ENCODE data around the gene SLC39A10.
A peak's percentile ranks its signal among the peaks of the same experiment; 100 is the strongest.

SLC39A10 gene

DNA sequence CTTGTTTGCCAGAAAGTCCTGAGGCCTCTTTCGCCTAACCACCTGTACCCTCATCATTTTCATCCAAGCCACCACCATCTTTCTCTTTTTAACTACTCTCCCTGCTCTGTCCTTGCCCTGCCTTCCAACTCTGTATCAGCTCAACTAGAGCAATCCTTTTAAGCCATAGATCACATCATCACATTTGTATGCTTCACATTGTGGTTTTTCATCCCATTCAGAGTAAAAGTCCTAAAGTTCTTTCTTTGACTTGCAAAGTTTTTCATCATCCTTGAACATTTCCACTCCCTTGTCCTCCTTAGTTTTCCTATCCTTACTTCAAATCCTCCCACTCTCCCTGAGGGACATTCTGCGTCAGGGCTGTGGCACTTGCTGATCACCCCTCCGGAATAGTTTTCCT, 73.9 kb downstream of the SLC39A10 start:
- DNase-seq: peak; percentile 12

DNA sequence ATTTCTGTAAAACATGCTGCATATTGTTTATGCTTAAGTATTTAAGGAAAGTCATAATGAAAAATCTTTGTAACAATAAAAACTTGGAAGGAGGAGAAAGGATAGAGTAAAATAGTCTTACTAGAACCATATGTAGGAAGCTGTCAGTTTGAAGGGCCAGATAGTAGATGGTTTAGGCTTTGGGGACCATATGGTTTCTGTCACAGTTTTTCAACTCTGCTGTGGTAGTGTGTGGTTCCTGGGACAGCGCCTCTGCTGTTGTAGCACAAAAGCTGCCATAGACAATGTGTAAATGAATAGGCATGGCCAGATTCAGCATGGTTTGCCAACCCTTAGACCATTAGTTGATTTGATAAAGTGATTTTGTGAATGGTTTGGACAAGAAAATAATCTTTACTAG, 75.5 kb downstream of the SLC39A10 start:
- no peak for DNase-seq

DNA sequence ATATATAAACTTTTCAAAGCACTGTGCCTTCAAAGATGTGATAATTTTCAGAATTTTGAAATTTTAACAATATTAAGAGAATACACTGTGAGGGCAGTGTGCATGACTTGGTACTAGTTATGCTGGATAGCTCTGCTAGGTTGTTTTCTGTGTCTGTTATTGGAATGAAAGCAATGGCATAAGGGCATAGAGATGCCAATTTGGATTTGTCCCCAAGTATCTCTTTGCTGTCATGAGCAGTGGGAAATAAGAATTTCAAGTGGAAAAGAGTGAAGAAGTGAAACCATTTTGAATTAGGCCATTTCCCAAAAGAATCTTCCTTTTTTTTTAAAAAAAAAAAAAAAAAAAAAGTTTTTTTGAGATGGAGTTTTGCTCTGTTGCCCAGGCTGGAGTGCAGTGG, 76.8 kb downstream of the SLC39A10 start:
- DNase-seq: no peak

DNA sequence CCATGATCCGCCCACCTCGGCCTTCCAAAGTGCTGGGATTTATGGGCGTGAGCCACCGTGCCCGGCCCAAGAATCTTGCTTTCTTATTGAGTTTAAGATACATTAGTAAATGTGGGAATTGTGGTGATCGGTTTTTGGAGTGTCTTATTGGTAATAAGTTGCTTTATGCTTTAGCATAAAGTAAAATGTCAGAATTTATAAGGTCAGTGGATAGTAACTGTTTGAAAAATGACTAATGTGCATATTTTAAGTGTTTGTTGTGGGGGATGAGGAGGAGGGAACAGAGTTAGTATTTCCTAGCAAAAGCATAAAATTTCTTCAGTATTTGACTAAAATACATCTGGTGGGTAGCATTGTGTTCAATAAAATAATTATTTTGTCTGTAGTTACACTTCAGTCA, 77.4 kb downstream of the SLC39A10 start:
- peak; percentile 47 for DNase-seq

DNA sequence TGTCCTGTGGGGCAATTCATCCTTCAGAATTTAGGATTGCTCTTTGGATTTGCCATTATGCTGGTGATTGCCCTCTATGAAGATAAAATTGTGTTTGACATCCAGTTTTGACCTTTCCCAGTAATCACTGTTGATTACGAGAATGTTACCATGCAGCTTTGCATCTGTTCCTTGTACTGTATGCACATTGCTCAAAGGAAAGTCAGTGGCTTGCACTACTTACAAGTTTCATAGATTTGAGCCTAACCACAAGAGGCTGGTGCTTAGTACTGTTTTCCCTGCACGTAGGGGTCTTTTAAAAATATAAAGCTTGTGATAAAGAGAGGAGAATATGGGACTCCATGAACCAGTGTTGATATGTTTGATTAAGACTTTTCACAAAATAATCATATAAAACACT, 77.9 kb downstream of the SLC39A10 start:
- DNase-seq: no peak

DNA sequence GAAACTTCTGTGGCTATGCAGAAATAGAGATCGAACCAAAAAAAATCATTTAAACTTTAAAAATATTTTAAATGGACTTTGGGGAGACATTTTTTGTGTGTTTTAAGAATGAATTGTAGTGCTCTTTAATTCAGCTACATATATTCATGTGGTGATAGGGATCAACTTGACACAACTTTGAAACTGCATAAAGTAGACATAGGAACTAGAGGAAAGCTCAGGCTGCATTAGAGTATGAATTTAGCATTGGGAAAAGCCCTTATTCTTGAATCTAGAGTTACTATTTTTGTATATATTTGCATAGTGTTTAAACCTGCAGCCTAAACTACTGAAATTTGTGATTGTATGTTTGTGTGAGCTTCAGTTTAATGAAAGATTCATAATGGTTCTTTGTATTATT, 78.3 kb downstream of the SLC39A10 start:
- DNase-seq: no peak

DNA sequence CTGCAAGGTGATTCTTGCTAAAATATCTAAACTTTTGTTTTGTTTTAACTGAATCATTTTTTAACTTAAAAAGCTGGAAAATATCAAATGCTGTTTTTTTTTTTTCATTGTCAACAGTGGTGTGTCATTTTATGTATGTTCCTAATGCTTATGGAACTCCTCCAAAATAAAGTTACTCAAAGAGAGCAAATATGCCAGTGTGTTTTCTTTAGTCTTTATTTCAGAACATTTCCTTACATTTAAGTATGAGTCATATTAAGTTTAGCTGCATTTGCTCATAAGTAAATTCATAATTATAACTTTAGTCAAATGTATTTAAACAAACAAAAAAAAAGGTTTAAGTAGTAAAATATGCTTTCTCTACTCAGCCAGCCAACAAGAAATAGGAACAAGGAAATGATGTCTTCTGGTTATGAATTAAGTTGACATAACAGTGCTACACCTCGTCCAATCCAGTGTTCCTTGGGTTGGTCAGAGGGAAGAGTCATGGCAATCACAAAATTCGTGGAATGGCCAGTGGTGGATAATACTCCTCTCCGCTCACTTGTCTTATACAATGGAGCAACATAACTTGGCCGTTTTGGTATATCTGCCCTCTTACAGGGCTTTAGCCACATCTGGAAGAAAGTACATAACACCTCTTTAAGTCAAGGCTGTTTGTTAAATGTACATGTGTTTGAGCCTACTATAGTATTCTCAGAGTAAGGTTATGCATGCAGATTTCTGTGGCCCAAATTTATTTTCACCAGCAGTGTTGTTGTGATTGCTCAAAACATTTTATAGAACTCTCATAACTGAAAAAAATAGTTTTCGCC, 80.7 kb downstream of the SLC39A10 start:
- peak; percentile 91 for DNase-seq

DNA sequence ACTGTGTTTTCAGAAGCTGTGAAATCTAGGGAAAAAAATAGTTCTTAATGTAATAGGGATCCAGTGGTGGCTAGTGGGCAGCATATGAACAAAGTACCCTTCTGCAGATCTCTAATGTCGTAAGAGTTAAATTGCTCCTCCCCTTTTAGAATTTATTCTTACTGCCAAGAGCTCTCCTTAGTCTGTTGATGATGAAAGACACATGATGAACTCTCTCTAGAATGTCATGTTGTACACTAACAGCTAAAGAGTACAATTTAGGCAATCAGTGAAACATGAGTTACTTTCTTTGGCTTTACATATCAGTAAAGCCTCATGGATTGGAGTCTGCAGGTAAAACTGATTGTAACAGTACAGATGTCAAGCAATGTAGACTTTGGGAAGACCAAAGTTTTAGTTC, 84.2 kb downstream of the SLC39A10 start:
- DNase-seq: no peak

DNA sequence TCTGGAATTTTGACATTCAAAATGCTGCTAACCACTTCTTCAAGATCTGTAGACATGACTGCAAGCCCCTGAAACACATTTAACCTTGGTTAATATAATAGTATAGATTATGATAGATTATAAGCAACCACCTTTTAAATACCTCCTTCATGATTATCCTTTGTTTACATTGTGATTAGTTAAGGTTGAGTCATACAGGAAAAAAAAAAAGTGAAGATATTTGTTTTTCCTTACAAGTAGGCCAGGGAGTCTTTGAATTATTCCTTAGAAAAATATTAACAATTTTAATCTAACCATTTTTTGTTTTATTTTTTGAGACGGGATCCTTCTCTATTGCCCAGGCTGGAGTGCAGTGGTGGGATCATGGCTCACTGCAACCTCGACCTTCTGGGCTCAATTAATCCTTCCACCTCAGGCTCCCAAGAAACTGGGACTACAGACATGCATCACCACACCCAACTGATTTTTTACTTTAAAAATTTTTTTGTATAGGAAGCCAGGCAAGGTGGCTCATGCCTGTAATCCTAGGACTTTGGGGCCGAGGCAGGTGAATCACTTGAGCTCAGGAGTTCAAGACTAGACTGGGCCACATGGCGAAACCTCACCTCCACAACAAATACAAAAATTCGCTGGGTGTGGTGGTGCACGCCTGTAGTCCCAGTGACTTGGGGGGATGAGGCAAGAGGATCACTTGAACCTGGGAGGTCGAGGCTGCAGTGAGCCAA, 99.4 kb downstream of the SLC39A10 start:
- DNase-seq: peak; percentile 21

DNA sequence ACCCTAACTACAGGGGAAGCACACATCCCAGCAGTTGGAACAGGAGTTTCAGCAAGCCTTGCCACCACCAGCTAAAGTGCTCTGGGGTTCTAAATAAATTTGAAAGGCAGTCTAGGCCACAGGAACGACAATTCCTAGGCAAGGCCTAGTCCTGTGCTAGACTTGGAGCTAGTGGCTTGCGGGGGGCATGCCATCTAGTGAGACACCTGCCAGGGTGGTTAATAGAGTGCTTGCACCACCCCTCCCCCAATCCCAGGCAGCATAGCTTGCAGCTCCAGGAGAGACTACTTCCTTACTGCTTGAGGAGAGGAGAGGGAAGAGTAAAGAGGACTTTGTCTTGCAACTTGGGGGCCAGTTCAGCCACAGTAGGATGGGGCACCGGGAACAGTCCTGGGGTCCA, 101.8 kb downstream of the SLC39A10 start:
- no peak for DNase-seq

DNA sequence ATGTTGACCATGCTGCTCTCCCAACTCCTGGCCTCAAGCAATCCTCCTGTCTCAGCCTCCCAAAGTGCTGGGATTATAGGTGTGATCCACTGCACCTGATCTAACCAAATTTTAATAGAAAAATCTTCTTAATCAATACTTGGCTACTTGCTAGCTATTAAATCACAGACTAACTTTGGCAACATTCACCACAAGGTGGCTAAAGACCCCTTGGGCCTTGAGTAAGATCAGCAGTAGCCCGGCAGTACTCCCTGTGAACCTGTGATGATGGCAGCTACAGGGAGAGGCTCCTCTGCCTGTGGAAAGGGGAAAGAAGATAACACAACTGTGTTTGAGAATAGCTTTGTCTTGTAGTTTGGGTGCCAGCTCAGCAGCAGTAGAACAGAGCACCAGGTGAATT, 102.9 kb downstream of the SLC39A10 start:
- no peak for DNase-seq

DNA sequence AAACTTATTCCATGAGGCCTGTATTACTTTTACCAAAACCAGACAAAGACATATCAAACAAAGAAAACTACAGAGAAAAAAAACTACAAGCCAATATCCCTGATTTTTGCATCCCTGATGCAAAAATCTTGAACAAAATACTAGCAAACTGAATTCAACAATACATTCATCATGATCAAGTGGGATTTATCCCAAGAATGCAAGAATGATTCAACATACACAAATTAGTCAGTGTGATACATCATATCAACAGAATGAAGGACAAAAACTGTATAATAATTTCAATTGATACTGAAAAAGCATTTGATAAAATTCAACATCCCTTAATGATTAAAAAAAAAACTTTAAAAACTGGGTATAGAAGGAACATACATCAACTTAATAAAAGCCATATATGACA, 106.8 kb downstream of the SLC39A10 start:
- DNase-seq: peak; percentile 15

DNA sequence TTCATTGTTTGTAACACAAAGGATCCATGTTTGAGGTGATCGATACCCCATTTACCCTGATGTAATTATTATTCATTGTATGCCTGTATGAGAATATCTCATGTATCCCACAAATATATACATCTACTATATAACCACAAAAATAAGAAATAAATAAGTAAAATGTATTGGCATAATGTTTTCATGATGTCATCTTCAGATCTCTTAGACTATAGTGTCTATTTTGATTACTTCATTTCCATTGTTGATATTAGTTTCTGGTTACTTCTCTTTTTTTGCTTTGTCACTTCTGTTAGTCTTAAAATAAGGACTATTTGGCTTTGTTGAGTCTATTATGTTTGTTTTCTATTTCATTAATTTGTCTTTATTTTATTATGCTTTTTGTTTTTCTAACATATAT, 109.7 kb downstream of the SLC39A10 start:
- DNase-seq: no peak

DNA sequence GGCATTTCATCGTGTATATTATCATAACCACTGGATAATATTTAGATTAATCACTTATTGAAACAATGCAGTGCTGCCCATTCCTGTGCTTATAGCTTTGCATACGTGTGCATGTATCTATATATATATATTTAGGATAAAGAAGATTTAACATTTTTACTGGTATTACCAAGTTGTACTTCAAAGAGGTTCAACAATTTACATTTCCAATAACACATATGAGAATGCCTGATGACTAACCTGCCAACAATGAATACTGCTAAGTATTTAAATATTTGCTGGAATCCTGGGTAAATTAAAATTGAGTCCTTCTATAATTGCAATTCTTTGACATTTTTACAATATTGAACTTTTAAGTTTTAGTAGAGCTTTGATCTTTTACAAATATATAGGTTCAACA, 111.4 kb downstream of the SLC39A10 start:
- DNase-seq: peak; percentile 53

DNA sequence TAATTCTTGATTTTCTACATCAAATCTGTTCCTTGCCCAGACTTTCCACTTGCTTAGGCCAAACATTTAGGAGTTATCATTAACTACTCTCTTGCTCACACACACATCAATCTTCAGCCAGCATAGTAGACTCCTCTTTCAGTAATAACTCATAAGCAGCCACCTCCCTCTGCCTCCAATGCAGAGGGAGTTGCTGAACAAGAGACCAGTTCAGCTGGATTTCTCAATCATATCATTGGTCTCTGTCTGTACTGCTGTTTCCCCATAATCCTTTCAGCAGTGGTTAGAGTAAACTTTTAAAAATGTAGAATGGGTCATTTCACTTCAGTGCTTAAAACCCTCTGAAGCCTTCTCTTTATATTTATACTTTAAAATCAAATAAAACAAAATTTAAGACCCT, 112.9 kb downstream of the SLC39A10 start:
- DNase-seq: no peak

DNA sequence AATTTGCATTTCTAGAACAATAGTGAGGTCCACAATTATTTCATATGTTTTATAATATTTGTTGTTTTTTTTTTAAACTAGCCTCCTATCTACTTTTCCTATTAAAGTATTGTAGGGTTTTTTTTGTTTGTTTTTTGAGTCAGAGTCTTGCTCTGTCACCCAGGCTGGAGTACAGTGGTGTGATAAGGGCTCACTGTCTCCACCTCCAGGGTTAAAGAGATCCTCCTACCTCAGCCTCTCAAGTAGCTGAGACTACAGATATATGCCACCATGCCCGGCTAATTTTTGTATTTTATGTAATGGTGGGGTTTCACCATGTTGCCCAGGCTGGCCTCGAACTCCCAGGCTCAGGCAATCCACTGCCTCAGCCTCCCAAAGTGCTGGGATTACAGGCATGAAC, 122.5 kb downstream of the SLC39A10 start:
- DNase-seq: peak; percentile 30

DNA sequence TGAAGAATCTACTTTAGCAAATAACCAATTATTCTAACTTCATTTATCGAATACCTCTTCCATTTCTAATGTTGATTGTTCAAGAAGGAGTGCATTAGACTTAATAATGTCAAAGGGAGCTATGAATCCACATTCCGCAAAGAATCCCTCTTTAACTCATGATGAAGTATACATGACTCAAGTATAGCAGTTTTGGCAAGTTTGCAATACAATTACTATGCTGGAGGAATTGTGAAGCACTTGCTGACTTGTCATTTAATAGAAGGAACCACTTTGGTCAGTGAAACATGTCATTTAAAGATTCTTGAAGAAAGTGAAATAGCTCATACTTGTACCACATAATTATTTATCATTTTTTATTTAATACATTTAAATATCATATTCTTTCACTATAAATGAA, 125.1 kb downstream of the SLC39A10 start:
- DNase-seq: peak; percentile 5
